Skin of body (tissue), 2 donors: ENCODE data around the gene NRCAM. TPM values are rescaled to one million over a fixed set of nuclear protein-coding genes. Genes with fewer than 3 reads are reported as not detected.

Experiments
- DNase-seq: peaks from one replicate; lab custom pipeline; 2025; lab: John Stamatoyannopoulos, UW
- total RNA-seq: library from RNA; depleted of rRNA; stranded (reverse); fragments of >200 nt; gene quantifications from one replicate; pipeline ENCODE4 v1.2.3, GENCODE V29; 2014

Gene NRCAM
- total RNA-seq, 1 donor from 2014 or later, result 7.9 TPM

GRCh38 chr7:108165723-108166122 is 290.5 kb downstream of the NRCAM start:
- no peak for DNase-seq

DNA sequence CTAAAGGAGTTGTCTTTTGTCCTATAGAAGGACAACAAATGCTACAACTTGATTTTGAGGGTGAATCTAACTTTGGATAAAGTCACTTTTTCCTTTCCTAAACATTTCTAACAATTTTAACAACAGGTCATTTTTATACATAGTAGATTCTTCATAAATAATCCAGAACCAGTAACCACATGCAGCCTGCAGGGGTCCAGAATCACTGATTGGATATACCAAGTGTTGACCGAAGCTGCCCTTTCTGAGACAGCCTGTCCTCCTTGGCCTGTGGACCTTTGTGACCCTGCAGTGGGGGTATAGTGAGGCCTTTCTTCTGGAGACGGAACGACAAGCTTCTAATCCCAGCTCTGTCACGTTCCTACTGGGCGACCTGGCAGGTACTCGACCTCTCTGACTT is 291.3 kb downstream of the NRCAM start:
- DNase-seq, result no peak

- no peak for DNase-seq
Measured at GRCh38 chr7:108164342-108164741, 291.9 kb downstream of the NRCAM start.

- DNase-seq, result no peak
Measured at GRCh38 chr7:108158776-108159175, 297.5 kb downstream of the NRCAM start.

- DNase-seq, result no peak
Measured at GRCh38 chr7:108157606-108158335, 298.5 kb downstream of the NRCAM start.

- no peak for DNase-seq
Measured at GRCh38 chr7:108156897-108157605, 299.2 kb downstream of the NRCAM start.

DNA sequence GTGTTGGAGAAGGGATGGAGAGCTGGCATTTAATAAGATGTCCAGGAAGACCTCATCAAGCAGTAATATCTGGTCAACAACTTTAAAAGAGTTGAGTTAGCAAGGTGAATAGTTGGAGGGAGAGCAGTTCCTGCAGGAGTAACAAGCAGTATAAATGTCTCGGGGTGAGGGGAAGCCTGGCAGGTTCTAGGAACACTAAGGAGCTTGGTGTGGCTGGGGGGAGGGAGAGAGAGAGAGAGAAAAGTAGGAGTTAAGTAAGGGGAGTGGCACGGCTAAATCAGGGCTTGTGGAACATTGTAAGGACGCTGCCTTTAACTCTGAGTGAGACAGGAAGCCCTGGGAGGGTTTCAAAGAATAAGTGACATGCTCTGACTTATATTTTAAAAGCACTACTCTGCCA is 304.0 kb downstream of the NRCAM start:
- DNase-seq, result no peak

GRCh38 chr7:108149908-108150307 is 306.3 kb downstream of the NRCAM start:
- DNase-seq, result no peak

GRCh38 chr7:108149119-108149518 is 307.1 kb downstream of the NRCAM start:
- no peak for DNase-seq

- no peak for DNase-seq
Measured at GRCh38 chr7:108147031-108147563, 309.1 kb downstream of the NRCAM start.

DNA sequence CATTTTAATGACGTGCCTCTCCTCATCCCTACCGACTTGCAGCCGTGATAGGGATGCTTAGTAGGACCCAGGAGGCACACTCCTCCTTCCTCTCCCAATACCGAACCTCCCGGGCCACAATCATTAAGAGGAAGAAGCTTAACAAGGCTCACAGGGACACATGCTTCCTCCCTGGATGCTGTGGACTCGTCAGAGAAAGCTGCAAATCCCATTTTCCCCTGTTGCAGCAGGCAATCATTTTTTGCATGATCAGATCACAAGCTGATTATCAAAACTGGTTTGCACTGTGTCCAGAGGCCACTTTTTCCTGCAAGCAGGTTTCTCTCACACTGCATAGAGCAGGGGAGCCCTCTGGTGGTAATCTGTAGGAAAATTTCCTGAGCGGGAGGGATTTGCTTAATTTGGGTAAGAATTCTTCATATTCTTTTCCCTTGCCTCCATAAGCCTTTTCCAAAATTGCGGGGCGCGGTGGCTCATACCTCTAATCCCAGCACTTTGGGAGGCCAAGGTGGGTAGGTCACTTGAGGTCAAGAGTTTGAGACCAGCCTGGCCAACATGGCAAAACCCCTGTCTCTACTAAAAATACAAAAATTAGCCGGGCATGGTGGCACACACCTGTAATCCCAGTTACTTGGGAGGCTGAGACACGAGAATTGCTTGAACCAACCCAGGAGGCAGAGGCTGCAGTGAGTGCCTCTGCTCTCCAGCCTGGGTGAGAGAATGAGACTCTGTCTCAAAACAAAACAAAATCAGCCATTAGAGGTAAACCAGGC is 310.0 kb downstream of the NRCAM start:
- peak; percentile 71 for DNase-seq

DNA sequence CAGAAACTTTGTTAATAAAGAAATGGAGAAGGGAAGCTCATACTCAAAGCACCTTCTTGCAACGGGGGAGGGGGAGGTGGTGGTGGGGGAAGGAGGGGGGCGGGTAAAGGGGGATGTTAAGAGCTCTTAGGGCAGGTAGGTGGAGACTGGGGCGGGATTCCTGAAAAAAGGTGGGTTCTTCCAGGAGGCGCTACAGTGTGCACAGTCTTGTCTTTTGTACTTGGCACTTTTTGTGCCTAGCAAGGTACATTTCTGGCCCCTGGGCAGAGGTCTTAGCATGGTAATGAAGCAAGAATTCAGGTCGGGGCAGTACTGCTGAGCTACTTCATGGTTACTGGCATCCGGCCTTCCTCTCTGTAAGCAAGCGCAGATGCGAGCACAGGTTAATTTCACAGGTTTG is 310.8 kb downstream of the NRCAM start:
- DNase-seq, result no peak

GRCh38 chr7:108144931-108145330 is 311.3 kb downstream of the NRCAM start:
- DNase-seq, result no peak

GRCh38 chr7:108143658-108144420 is 312.4 kb downstream of the NRCAM start:
- no peak for DNase-seq

DNA sequence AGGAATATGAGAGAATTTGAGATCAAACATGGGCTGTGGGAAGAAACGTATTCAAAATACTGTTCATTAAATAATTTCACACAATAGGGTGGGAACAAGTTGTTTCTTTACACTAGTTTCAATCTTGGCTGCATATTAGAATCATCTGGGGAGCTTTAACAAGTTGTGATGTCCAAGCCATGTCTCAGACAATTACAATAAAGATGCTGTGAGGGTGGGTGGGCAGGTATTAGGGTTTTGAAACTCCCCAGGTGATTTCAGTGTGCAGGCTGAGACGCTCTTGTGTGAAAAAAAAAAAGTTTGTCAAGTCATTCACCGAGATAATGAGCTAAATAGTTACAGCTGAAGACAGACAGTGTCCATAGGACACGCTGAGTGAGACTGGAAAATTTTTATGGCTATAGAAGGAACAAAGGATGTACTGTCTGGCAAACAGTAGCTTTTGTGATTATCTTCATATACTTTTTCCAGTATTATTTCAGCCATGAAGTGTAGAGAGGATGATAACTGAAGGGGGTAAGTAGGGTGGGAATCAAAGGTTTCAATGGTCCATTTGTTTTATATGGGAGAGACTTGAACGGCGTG is 313.5 kb downstream of the NRCAM start:
- DNase-seq, result no peak

GRCh38 chr7:108142180-108142579 is 314.1 kb downstream of the NRCAM start:
- DNase-seq, result no peak

- no peak for DNase-seq
Measured at GRCh38 chr7:108140671-108141070, 315.6 kb downstream of the NRCAM start.

DNA sequence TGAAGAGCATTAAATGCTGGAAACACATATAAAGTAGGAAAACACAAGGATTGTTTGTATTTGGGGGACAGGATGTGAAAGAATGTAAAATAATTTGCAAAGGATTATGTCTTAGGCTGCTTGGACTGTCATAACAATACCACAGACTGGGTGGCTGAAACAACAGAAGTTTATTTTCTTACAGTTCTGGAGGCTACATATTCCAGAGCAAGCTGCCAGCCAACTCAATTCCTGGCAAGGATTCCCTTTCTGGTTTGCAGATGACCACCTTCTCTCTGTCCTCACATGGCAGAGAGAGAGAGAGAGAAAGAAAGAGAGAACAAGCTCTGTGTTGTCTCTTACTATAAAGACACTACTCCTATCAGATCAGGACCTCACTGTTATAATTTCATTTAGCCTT is 317.3 kb downstream of the NRCAM start:
- DNase-seq, result no peak

GRCh38 chr7:108137993-108138392 is 318.2 kb downstream of the NRCAM start:
- DNase-seq, result no peak

- DNase-seq, result no peak
Measured at GRCh38 chr7:108137040-108137439, 319.2 kb downstream of the NRCAM start.

- no peak for DNase-seq
Measured at GRCh38 chr7:108136191-108136688, 320.0 kb downstream of the NRCAM start.
